CD14-positive monocyte (primary cell): Measurements from ENCODE around the gene SGMS1. TPM values are rescaled to one million over a fixed set of nuclear protein-coding genes. Genes with fewer than 3 reads are reported as not detected.

Source experiments
- DNase-seq, 3 donors: peaks; one replicate each; pipeline ENCODE4 v3.0.0-alpha.2; 2011 to 2022
- H2AFZ ChIP-seq: 2 replicates; pipeline ENCODE4 v1.6.0; 2012; ENCODE audit warnings: mild to moderate bottlenecking, low read depth, low read length, inconsistent platforms; ENCODE audit not compliant: insufficient read depth, poor library complexity, severe bottlenecking
- H3K27ac ChIP-seq, 2 donors: 1 replicate in 1 of 2; 2 replicates in 1 of 2; pipeline ENCODE4 v1.5.1; 2012 to 2013; ENCODE audit warnings: low read length in 2 of 2, control low read depth in 1 of 2, inconsistent platforms in 1 of 2, low read depth in 1 of 2, mild to moderate bottlenecking in 1 of 2
- H3K27me3 ChIP-seq, 2 donors: one replicate each; pipeline versions ENCODE4 v1.6.0 to v1.6.1; 2011 to 2013; ENCODE audit warnings: low read length in 2 of 2; ENCODE audit not compliant: control insufficient read depth in 2 of 2, insufficient read depth in 2 of 2
- H3K36me3 ChIP-seq, 2 donors: replicated peaks in 1 of 2; 1 replicate in 1 of 2; 2 replicates in 1 of 2; pipeline versions ENCODE4 v1.5.1 to v1.6.1; 2012 to 2013; ENCODE audit warnings: low read length in 2 of 2, control low read depth in 1 of 2, inconsistent platforms in 1 of 2, mild to moderate bottlenecking in 1 of 2; ENCODE audit not compliant: insufficient read depth in 2 of 2, control insufficient read depth in 1 of 2
- H3K4me1 ChIP-seq, 2 donors: 1 replicate in 1 of 2; 2 replicates in 1 of 2; pipeline versions ENCODE4 v1.5.1 to v1.6.1; 2012 to 2013; ENCODE audit warnings: low read length in 2 of 2, control low read depth in 1 of 2, inconsistent platforms in 1 of 2, mild to moderate bottlenecking in 1 of 2, moderate library complexity in 1 of 2; ENCODE audit not compliant: insufficient read depth in 2 of 2, control insufficient read depth in 1 of 2
- H3K4me2 ChIP-seq: replicated peaks from 2 replicates; pipeline ENCODE3; 2012; ENCODE audit warnings: low read length, moderate library complexity, mild to moderate bottlenecking; ENCODE audit not compliant: poor library complexity, severe bottlenecking; ENCODE audit errors: extremely low read depth
- H3K4me3 ChIP-seq, 3 experiments: fragments of 200-600 bp in 1 of 3; sonication (generic) in 1 of 3; replicated peaks in 1 of 3; 1 replicate in 2 of 3; 2 replicates in 1 of 3; pipeline ENCODE4 v1.5.1; 2011 to 2013; ENCODE audit warnings: low read length in 3 of 3, mild to moderate bottlenecking in 3 of 3, control low read depth in 2 of 3, low read depth in 2 of 3, inconsistent platforms in 1 of 3, moderate library complexity in 1 of 3
- H3K79me2 ChIP-seq: 2 replicates; pipeline ENCODE4 v1.6.0; 2012; ENCODE audit warnings: mild to moderate bottlenecking, control low read depth, inconsistent platforms, low read length, moderate library complexity; ENCODE audit not compliant: insufficient read depth
- H3K9ac ChIP-seq: 2 replicates; pipeline ENCODE4 v1.6.0; 2017; ENCODE audit warnings: low read length, mild to moderate bottlenecking; ENCODE audit not compliant: insufficient read depth, poor library complexity, severe bottlenecking
- H3K9me3 ChIP-seq, 2 donors: replicated peaks in 1 of 2; 1 replicate in 1 of 2; 2 replicates in 1 of 2; pipeline versions ENCODE4 v1.5.1 to v1.6.1; 2012 to 2013; ENCODE audit warnings: low read length in 2 of 2, control low read depth in 1 of 2; ENCODE audit not compliant: control insufficient read depth in 1 of 2, insufficient read depth in 1 of 2
- H4K20me1 ChIP-seq: 2 replicates; pipeline ENCODE4 v1.6.0; 2012; ENCODE audit warnings: mild to moderate bottlenecking, low read length, control low read depth, moderate library complexity; ENCODE audit not compliant: insufficient read depth
- H3K27ac Mint-ChIP-seq, 7 donors: one replicate each; pipeline ENCODE4 v1.8.0; 2020; ENCODE audit warnings: mild to moderate bottlenecking in 7 of 7, mixed read lengths in 7 of 7, moderate library complexity in 6 of 7, inconsistent platforms in 2 of 7
- H3K27me3 Mint-ChIP-seq, 3 donors: one replicate each; pipeline ENCODE4 v1.8.0; 2021 to 2022; ENCODE audit warnings: low read depth in 3 of 3, mild to moderate bottlenecking in 3 of 3, mixed read lengths in 3 of 3, moderate library complexity in 3 of 3, inconsistent platforms in 1 of 3
- H3K36me3 Mint-ChIP-seq, 2 donors: one replicate each; pipeline ENCODE4 v1.8.0; 2020; ENCODE audit warnings: mixed read lengths in 2 of 2, inconsistent platforms in 1 of 2, mild to moderate bottlenecking in 1 of 2
- H3K4me1 Mint-ChIP-seq: one replicate; pipeline ENCODE4 v1.8.0; 2020; ENCODE audit warnings: mild to moderate bottlenecking, mixed read lengths
- H3K4me3 Mint-ChIP-seq, 2 donors: one replicate each; pipeline ENCODE4 v1.8.0; 2020; ENCODE audit warnings: mild to moderate bottlenecking in 2 of 2, mixed read lengths in 2 of 2, moderate library complexity in 1 of 2
- H3K9me3 Mint-ChIP-seq, 7 donors: one replicate each; pipeline ENCODE4 v1.8.0; 2020 to 2022; ENCODE audit warnings: mixed read lengths in 7 of 7, mild to moderate bottlenecking in 6 of 7, moderate library complexity in 6 of 7, inconsistent platforms in 2 of 7
- WGBS: methylation state at CpG from one replicate; pipeline ENCODE4 v1.1.5; 2013; ENCODE audit warnings: missing lambda C conversion rate; ENCODE audit not compliant: insufficient coverage; 5-methylcytosine and 5-hydroxymethylcytosine counted together
- intact Hi-C, 2 donors: fragments of 100-400 bp; cut with micrococcal nuclease; formaldehyde crosslinking; loops; one replicate each; pipeline versions ENCODE4 v1.15.0 to v1.15.1; 2023
- polyA plus RNA-seq, 3 donors: library from polyadenylated mRNA; depleted of rRNA in 1 of 3; unstranded in 2 of 3; stranded (reverse) in 1 of 3; fragments of 300-500 nt in 2 of 3; fragments of >200 nt in 1 of 3; fragmentation: Illumina TruSeq in 2 of 3; gene quantifications; 1 replicate in 2 of 3; 2 replicates in 1 of 3; pipeline ENCODE4 v1.2.3, GENCODE V29; 2012 to 2021
- TF ChIP-seq, protein P1 (sequence below): fragments of 200-600 bp; IDR thresholded peaks from one replicate; pipeline ENCODE4 v1.8.0; 2022; ENCODE audit warnings: antibody characterized with exemption, mild to moderate bottlenecking

SGMS1 gene
- polyA plus RNA-seq, 3 donors, result 19.5 to 20.6 (median 20.4) TPM

DNA sequence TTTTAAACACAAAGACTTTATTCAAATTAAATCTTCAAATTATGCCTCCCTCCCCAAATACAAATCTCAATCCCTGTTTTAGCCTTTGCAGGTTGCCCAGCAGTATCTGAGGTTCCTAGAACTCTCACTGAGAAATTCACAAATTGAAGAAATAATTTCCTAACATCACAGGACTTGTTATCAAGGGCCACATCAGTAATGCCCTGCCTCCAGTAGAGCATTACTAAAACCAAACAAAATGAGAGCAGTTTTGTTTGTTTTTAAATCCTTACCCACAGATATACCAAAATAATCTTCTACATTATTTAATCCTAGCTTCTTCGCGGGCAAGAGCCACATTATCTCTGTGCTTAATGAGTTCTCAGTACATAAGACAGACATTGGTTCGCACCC lies 152.2 kb downstream of the SGMS1 start:
- Histone ChIP-seq H3K4me2 (no peak overlapping the region), H4K20me1 (no peaks in the 10 kb centered on the region), H3K27ac (no peak overlapping the region), H2AFZ (no peak overlapping the region), H3K79me2 (no peaks in the 10 kb centered on the region), H3K9me3 (peaks cover 3% of the 10 kb centered on the region in 2 donors), H3K36me3 (peaks cover 0 to 2% of the 10 kb centered on the region in 2 donors), H3K27me3 (no peaks in the 10 kb centered on the region), H3K4me3 (no peak overlapping the region), H3K9ac (no peak overlapping the region), H3K4me1 (peaks cover 20 to 21% of the 10 kb centered on the region in 2 donors)
- DNase-seq, result no peak
- TF ChIP-seq, protein P1, sequence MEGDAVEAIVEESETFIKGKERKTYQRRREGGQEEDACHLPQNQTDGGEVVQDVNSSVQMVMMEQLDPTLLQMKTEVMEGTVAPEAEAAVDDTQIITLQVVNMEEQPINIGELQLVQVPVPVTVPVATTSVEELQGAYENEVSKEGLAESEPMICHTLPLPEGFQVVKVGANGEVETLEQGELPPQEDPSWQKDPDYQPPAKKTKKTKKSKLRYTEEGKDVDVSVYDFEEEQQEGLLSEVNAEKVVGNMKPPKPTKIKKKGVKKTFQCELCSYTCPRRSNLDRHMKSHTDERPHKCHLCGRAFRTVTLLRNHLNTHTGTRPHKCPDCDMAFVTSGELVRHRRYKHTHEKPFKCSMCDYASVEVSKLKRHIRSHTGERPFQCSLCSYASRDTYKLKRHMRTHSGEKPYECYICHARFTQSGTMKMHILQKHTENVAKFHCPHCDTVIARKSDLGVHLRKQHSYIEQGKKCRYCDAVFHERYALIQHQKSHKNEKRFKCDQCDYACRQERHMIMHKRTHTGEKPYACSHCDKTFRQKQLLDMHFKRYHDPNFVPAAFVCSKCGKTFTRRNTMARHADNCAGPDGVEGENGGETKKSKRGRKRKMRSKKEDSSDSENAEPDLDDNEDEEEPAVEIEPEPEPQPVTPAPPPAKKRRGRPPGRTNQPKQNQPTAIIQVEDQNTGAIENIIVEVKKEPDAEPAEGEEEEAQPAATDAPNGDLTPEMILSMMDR, result no peak
- H3K36me3 Mint-ChIP-seq, result peaks cover 6 to 10% of the 10 kb centered on the region in 2 donors
- H3K4me1 Mint-ChIP-seq, result peaks cover 36% of the 10 kb centered on the region
- H3K4me3 Mint-ChIP-seq, result no peak overlapping the region
- H3K9me3 Mint-ChIP-seq, result peaks cover 2 to 9% (median 5%) of the 10 kb centered on the region in 7 donors
- no peak overlapping the region for H3K27ac Mint-ChIP-seq
- intact Hi-C loops, result no loop called here
- no CpG with 5 or more reads among the region's 3 CpGs for WGBS
- peaks cover 0 to under 1% (median 0%) of the 10 kb centered on the region in 3 donors for H3K27me3 Mint-ChIP-seq

DNA sequence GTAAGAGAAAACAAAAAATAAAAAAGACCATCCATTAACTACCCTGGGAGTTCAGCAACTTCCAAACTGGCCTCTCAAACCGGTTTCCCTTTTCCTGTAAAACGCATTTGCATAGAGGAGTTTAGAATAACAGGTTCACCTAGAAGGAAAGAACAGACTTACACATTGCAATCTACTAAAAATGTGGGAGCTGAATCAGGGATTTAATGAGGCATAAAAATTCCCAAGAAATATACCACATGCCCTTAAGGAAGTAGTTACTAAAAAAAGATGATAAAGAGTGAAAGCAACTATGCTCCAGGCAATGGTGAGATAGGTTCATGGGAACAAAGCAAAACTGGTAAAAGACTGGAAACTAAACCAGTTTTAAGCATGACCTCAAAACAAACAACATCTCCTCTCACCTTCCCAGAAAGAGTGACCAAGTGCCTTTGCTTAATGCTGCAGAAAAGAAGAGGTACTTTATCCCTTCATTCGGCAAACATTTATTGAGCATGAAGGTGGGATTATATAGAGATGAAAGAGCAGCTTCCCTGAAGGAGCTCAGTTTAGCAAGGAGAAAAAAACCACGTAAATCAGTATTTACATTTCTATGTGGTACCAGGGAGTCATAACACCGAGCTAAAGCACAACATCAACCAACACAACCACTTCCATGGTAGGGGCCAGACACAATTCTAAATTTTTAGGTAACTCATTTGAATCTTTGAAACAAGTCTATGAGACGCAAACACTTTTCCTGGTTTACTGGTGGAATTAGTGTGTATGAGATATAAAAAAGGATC lies 152.8 kb downstream of the SGMS1 start:
- H3K4me1 ChIP-seq, result peaks cover 20 to 26% of the 10 kb centered on the region in 2 donors
- H3K79me2 ChIP-seq, result no peaks in the 10 kb centered on the region
- Mint-ChIP-seq H3K27ac (peak overlapping the region in 1 of 7 donors; percentile 48), H3K27me3 (peaks cover 0 to 1% (median under 1%) of the 10 kb centered on the region in 3 donors), H3K9me3 (peaks cover 0 to 3% (median 2%) of the 10 kb centered on the region in 7 donors), H3K4me1 (peaks cover 38% of the 10 kb centered on the region), H3K36me3 (peaks cover 3 to 8% of the 10 kb centered on the region in 2 donors), H3K4me3 (no peak overlapping the region)
- H3K4me2 ChIP-seq, result no peak overlapping the region
- TF ChIP-seq, protein P1, result no peak
- no peak overlapping the region for H2AFZ ChIP-seq
- no peak overlapping the region for H3K4me3 ChIP-seq
- H4K20me1 ChIP-seq, result no peaks in the 10 kb centered on the region
- H3K9ac ChIP-seq, result no peak overlapping the region
- no peak for DNase-seq
- H3K36me3 ChIP-seq, result no peaks in the 10 kb centered on the region
- no peaks in the 10 kb centered on the region for H3K9me3 ChIP-seq
- intact Hi-C loops, result no loop called here
- no peak overlapping the region for H3K27ac ChIP-seq
- no peaks in the 10 kb centered on the region for H3K27me3 ChIP-seq
- no CpG with 5 or more reads among the region's 6 CpGs for WGBS
